ENCODE results near the gene CGREF1. TPM values are rescaled to one million over a fixed set of nuclear protein-coding genes. Genes with fewer than 3 reads are reported as not detected.

Gene CGREF1
- total RNA-seq, 4 donors from 2014 or later: 2.3 to 22.9 (median 9.7) TPM

DNA sequence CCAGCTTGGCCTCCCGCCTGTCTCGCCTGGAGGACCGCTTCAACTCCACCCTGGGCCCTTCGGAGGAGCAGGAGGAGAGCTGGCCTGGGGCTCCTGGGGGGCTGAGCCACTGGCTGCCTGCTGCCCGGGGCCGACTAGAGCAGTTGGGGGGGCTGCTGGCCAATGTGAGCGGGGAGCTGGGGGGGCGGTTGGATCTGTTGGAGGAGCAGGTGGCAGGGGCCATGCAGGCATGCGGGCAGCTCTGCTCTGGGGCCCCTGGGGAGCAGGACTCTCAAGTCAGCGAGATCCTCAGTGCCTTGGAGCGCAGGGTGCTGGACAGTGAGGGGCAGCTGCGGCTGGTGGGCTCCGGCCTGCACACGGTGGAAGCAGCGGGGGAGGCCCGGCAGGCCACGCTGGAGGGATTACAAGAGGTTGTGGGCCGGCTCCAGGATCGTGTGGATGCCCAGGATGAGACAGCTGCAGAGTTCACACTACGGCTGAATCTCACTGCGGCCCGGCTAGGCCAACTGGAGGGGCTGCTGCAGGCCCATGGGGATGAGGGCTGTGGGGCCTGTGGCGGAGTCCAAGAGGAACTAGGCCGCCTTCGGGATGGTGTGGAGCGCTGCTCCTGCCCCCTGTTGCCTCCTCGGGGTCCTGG, 36.0 kb downstream of the CGREF1 start:
- Histone ChIP-seq H3K4me1 (peaks cover 5 to 23% of the 10 kb centered on the region in 2 donors), H3K27ac (no peak overlapping the region), H3K4me3 (no peak overlapping the region), H3K36me3 (no peaks in the 10 kb centered on the region), H3K9me3 (no peaks in the 10 kb centered on the region), H3K27me3 (no peaks in the 10 kb centered on the region)
- DNase-seq: peak in 1 of 2 donors; percentile 24
- TF ChIP-seq POLR2A (IDR thresholded peaks at IDR 0.05): no peak
- TF ChIP-seq, protein P1, sequence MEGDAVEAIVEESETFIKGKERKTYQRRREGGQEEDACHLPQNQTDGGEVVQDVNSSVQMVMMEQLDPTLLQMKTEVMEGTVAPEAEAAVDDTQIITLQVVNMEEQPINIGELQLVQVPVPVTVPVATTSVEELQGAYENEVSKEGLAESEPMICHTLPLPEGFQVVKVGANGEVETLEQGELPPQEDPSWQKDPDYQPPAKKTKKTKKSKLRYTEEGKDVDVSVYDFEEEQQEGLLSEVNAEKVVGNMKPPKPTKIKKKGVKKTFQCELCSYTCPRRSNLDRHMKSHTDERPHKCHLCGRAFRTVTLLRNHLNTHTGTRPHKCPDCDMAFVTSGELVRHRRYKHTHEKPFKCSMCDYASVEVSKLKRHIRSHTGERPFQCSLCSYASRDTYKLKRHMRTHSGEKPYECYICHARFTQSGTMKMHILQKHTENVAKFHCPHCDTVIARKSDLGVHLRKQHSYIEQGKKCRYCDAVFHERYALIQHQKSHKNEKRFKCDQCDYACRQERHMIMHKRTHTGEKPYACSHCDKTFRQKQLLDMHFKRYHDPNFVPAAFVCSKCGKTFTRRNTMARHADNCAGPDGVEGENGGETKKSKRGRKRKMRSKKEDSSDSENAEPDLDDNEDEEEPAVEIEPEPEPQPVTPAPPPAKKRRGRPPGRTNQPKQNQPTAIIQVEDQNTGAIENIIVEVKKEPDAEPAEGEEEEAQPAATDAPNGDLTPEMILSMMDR (IDR thresholded peaks at IDR 0.05): no peak
- intact Hi-C loops (cut with DNase I; ENCODE audit: low total_unique reads): no loop called here

DNA sequence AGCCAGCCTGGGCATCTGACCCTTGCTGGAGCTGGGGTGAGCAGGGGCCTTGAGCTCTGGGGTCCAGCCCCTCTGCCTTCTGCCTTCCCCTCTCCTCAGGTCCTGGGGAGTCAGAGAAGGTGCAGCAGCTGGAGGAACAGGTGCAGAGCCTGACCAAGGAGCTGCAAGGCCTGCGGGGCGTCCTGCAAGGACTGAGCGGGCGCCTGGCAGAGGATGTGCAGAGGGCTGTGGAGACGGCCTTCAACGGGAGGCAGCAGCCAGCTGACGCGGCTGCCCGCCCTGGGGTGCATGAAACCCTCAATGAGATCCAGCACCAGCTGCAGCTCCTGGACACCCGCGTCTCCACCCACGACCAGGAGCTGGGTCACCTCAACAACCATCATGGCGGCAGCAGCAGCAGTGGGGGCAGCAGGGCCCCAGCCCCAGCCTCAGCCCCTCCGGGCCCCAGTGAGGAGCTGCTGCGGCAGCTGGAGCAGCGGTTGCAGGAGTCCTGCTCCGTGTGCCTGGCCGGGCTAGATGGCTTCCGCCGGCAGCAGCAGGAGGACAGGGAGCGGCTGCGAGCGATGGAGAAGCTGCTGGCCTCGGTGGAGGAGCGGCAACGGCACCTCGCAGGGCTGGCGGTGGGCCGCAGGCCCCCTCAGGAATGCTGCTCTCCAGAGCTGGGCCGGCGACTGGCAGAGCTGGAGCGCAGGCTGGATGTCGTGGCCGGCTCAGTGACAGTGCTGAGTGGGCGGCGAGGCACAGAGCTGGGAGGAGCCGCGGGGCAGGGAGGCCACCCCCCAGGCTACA, 36.8 kb downstream of the CGREF1 start:
- no peaks in the 10 kb centered on the region for H3K36me3 ChIP-seq
- peak overlapping the region; percentile 51 to 55 for H3K27ac ChIP-seq
- DNase-seq: peak in 1 of 2 donors; percentile 11
- TF ChIP-seq, protein P1 (IDR thresholded peaks at IDR 0.05): no peak
- TF ChIP-seq POLR2A (IDR thresholded peaks at IDR 0.05): no peak
- H3K9me3 ChIP-seq: no peaks in the 10 kb centered on the region
- no peak overlapping the region for H3K4me3 ChIP-seq
- intact Hi-C loops (cut with DNase I; ENCODE audit: low total_unique reads): no loop called here
- peaks cover 5 to 19% of the 10 kb centered on the region in 2 donors for H3K4me1 ChIP-seq
- no peaks in the 10 kb centered on the region for H3K27me3 ChIP-seq

- Histone ChIP-seq H3K9me3 (no peaks in the 10 kb centered on the region), H3K4me1 (peaks cover 5 to 15% of the 10 kb centered on the region in 2 donors), H3K27ac (peak overlapping the region; percentile 92 to 98), H3K4me3 (peak overlapping the region; percentile 52 to 84), H3K27me3 (no peaks in the 10 kb centered on the region), H3K36me3 (no peaks in the 10 kb centered on the region)
- DNase-seq: peak in 1 of 2 donors; percentile 39
- TF ChIP-seq POLR2A (IDR thresholded peaks at IDR 0.05): no peak
- TF ChIP-seq, protein P1 (IDR thresholded peaks at IDR 0.05): no peak
- intact Hi-C loops (cut with DNase I; ENCODE audit: low total_unique reads): no loop called here
These were observed 38.4 kb downstream of the CGREF1 start for GRCh38 chr2:27080603-27080936.

DNA sequence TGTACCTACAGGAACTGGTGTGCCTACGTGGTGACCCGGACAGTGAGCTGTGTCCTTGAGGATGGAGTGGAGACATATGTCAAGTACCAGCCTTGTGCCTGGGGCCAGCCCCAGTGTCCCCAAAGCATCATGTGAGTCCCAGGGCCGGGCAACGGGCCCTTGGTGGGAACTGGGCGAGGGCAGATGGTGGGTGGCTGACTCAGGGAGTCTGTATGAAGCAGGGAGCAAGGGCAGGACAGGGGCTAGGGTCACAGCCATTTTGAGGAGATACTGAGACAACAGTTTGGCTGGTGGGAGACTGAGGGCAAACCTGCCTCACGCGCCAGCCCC, 38.8 kb downstream of the CGREF1 start:
- peak overlapping the region; percentile 92 to 98 for H3K27ac ChIP-seq
- H3K9me3 ChIP-seq: no peaks in the 10 kb centered on the region
- H3K36me3 ChIP-seq: no peaks in the 10 kb centered on the region
- DNase-seq: no peak
- no peaks in the 10 kb centered on the region for H3K27me3 ChIP-seq
- peak overlapping the region; percentile 52 to 84 for H3K4me3 ChIP-seq
- TF ChIP-seq, protein P1 (IDR thresholded peaks at IDR 0.05): no peak
- TF ChIP-seq POLR2A (IDR thresholded peaks at IDR 0.05): no peak
- peaks cover 5 to 16% of the 10 kb centered on the region in 2 donors for H3K4me1 ChIP-seq
- intact Hi-C loops (cut with DNase I; ENCODE audit: low total_unique reads): no loop called here

Data from uterus (tissue), 4 donors.